ENCODE results near the gene UTY. TPM values are rescaled to one million over a fixed set of nuclear protein-coding genes. Genes with fewer than 3 reads are reported as not detected.

UTY gene
- total and polyA plus RNA-seq, 7 donors, result 2.3 to 42.1 (median 18.6) TPM; not detected in 3

- Histone ChIP-seq H3K36me3 (peaks cover 0 to 8% (median 0%) of the 10 kb centered on the region in 4 donors), H3K9me3 (no peaks in the 10 kb centered on the region), H3K27me3 (no peaks in the 10 kb centered on the region), H3K4me1 (no peaks in the 10 kb centered on the region), H3K27ac (no peak overlapping the region), H3K4me3 (no peak overlapping the region)
- intact Hi-C loops (cut with DNase I), result no loop called here
- TF ChIP-seq EP300 (IDR thresholded peaks at IDR 0.05), result no peak
- TF ChIP-seq POLR2A (IDR thresholded peaks at IDR 0.05), result no peak
- TF ChIP-seq POLR2AphosphoS5 (IDR thresholded peaks at IDR 0.05), result no peak
- no peak for TF ChIP-seq CTCF (IDR thresholded peaks at IDR 0.05)
- WGBS, 2 donors, result 54 to 83% methylated on average over 2 of the region's 2 CpGs
- DNase-seq, result no peak
Observed at GRCh38 chrY:13362662-13363061, 117.2 kb downstream of the UTY start.

DNA sequence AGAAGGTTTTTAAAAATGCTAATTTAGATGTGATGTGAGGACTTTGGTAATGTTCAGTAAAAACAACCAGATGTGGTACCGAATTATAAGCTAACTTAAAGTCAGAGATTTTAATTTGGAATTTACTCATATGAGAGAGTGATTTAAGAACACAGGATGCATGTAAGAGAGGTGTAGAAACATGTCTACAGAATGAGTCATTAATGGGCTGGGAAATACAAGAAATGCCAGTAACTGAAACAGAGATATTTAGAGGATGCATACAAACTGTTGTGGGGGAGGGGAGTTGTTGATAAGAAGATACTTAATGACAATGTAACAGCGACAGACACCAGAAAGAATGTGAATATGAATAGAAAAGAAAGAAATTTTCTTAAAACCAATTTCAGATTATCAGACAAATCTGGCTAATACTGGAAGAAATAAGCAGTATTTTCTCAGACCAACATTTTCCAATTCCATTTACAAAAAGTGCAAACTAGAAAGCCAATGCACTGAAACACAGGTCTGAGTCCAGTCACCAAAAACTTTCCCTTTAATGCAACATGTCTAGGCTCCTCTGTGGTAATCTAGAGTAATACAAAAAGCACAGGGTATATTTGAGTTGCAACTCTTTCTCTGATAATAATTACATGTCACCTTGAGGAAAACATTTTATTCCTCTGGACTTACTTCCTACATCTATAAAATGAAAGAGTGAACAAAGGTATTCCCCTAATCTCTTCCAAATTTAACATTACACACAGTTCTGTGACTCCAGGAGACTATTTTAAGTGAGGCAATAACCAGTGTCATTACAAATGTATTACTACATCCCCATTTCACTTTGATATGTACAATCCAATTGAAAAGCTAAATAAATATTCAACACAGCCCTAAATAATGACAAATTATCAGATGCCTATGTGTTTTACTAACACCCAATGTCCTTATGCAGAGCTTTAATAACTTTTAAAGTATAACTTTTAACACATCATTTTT lies 117.9 kb downstream of the UTY start:
- TF ChIP-seq CTCF (IDR thresholded peaks at IDR 0.05) (no peak), POLR2AphosphoS5 (IDR thresholded peaks at IDR 0.05) (no peak), EP300 (IDR thresholded peaks at IDR 0.05) (no peak), POLR2A (IDR thresholded peaks at IDR 0.05) (no peak)
- H3K27me3 ChIP-seq, result no peaks in the 10 kb centered on the region
- peaks cover 0 to 14% (median 1%) of the 10 kb centered on the region in 4 donors for H3K36me3 ChIP-seq
- H3K4me1 ChIP-seq, result no peaks in the 10 kb centered on the region
- H3K9me3 ChIP-seq, result no peaks in the 10 kb centered on the region
- no peak overlapping the region for H3K4me3 ChIP-seq
- no peak for DNase-seq
- intact Hi-C loops (cut with DNase I), result no loop called here
- WGBS, 2 donors, result 87 to 88% methylated on average over 2 of the region's 2 CpGs
- H3K27ac ChIP-seq, result no peak overlapping the region

GRCh38 chrY:13351443-13351842 lies 128.4 kb downstream of the UTY start:
- DNase-seq, result no peak
- Histone ChIP-seq H3K36me3 (peaks cover 0 to 43% (median 3%) of the 10 kb centered on the region in 4 donors), H3K27ac (no peak overlapping the region), H3K4me3 (no peak overlapping the region), H3K9me3 (no peaks in the 10 kb centered on the region), H3K27me3 (no peaks in the 10 kb centered on the region), H3K4me1 (peaks cover 0 to 8% (median 0%) of the 10 kb centered on the region in 4 donors)
- WGBS, 2 donors, result 62 to 76% methylated on average over 4 of the region's 4 CpGs
- TF ChIP-seq CTCF (IDR thresholded peaks at IDR 0.05) (no peak), POLR2AphosphoS5 (IDR thresholded peaks at IDR 0.05) (no peak), EP300 (IDR thresholded peaks at IDR 0.05) (no peak), POLR2A (IDR thresholded peaks at IDR 0.05) (no peak)
- intact Hi-C loops (cut with DNase I), result no loop called here

DNA sequence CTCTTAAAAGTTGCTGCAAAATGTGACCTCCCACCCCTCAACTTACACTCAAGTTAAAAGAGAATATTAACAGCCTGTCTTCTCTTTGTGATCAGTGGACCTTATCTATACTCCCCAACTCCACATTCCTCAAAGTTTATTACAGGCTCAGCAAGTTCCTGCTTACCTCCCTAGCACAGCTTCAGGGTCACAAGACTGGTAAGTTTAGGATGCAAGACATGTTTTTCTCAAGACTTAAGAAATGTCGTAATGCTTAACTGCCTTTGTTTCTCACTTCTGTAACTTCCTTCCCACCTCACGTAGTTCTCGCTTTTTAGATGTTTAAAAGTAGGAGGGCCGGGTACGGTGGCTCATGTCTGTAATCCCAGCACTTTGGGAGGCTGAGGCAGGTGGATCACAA lies 132.7 kb downstream of the UTY start:
- Histone ChIP-seq H3K27me3 (no peaks in the 10 kb centered on the region), H3K9me3 (no peaks in the 10 kb centered on the region), H3K4me1 (peaks cover 0 to 8% (median 0%) of the 10 kb centered on the region in 4 donors), H3K4me3 (no peak overlapping the region), H3K27ac (no peak overlapping the region), H3K36me3 (peaks cover 0 to 9% (median 0%) of the 10 kb centered on the region in 4 donors)
- no peak for TF ChIP-seq CTCF (IDR thresholded peaks at IDR 0.05)
- no peak for TF ChIP-seq POLR2A (IDR thresholded peaks at IDR 0.05)
- no peak for TF ChIP-seq EP300 (IDR thresholded peaks at IDR 0.05)
- no peak for TF ChIP-seq POLR2AphosphoS5 (IDR thresholded peaks at IDR 0.05)
- no peak for DNase-seq
- 83 to 96% methylated on average over 5 of the region's 5 CpGs for WGBS, 2 donors
- intact Hi-C loops (cut with DNase I), result no loop called here

Data from sigmoid colon (tissue), 7 donors.